Right ventricle myocardium inferior (tissue), 1 donor: ENCODE measurements around the gene SIK2. TPM values are rescaled to one million over a fixed set of nuclear protein-coding genes. Genes with fewer than 3 reads are reported as not detected.
A peak's percentile ranks its signal among the peaks of the same experiment; 100 is the strongest.
"Not testable (repeated sequence)": the region's sequence is repeated elsewhere in the genome, so short reads cannot be mapped to it uniquely, and the experiment has no call there.

Experiments
- ATAC-seq: fragments of 200-7000 bp; cut with Tn5 transposase; one replicate; pipeline ENCODE4 v1.9.1; 2020; ENCODE audit warnings: mild to moderate bottlenecking, moderate library complexity
- DNase-seq: peaks from one replicate; pipeline ENCODE4 v3.0.0; 2021; ENCODE audit errors: missing footprints
- intact Hi-C: fragments of 100-400 bp; cut with DNase I; formaldehyde crosslinking; loops from one replicate; pipeline ENCODE4 v1.11.0; 2022
- total RNA-seq: library from RNA; stranded (reverse); fragmentation: NEBNext Ultra II Directional; extraction: Animal tissue kit (Norgen Biotek cat#: 25700); gene quantifications from one replicate; pipeline ENCODE4 v1.2.1, GENCODE V29; 2021
- donor health status: DM: no; HTN: yes; CAD: no; lungs with severe emphysema.

The SIK2 gene
- total RNA-seq, 1 donor from 2014 or later: 15.9 TPM

- ATAC-seq (no peak), DNase-seq (no peak)
- intact Hi-C loops: loop anchor here (5.0 kb wide), 1 partner anchor 53 kb away; no protein-coding TSS in a partner anchor
These were observed 37.1 kb downstream of the SIK2 start for GRCh38 chr11:111639226-111639925.

GRCh38 chr11:111641339-111642015 lies 39.2 kb downstream of the SIK2 start:
- ATAC-seq: no peak
- no peak for DNase-seq
- intact Hi-C loops: loop anchor here (5.0 kb wide), 1 partner anchor 36 kb away; no protein-coding TSS in a partner anchor

- DNase-seq (no peak), ATAC-seq (no peak)
- intact Hi-C loops: loop anchor here (5.0 kb wide), 1 partner anchor 35 kb away; no protein-coding TSS in a partner anchor
These were observed 40.3 kb downstream of the SIK2 start for GRCh38 chr11:111642542-111642941.

GRCh38 chr11:111644922-111645321 lies 42.7 kb downstream of the SIK2 start:
- DNase-seq: no peak
- intact Hi-C loops: loop anchor here (5.0 kb wide), 1 partner anchor 32 kb away; no protein-coding TSS in a partner anchor
- no peak for ATAC-seq

- ATAC-seq: no peak
- intact Hi-C loops: no loop called here
- no peak for DNase-seq
These were observed 43.5 kb downstream of the SIK2 start for GRCh38 chr11:111645657-111646316.

GRCh38 chr11:111651336-111651735 lies 49.1 kb downstream of the SIK2 start:
- intact Hi-C loops: loop anchor here (5.0 kb wide), 1 partner anchor 44 kb away; no protein-coding TSS in a partner anchor
- not testable (repeated sequence) for DNase-seq, ATAC-seq

GRCh38 chr11:111652184-111652583 lies 49.9 kb downstream of the SIK2 start:
- intact Hi-C loops: loop anchor here (5.0 kb wide), 1 partner anchor 45 kb away; no protein-coding TSS in a partner anchor
- no peak for DNase-seq
- no peak for ATAC-seq

- ATAC-seq: no peak
- intact Hi-C loops: loop anchor here (5.0 kb wide), 1 partner anchor 47 kb away; no protein-coding TSS in a partner anchor
- DNase-seq: no peak
These were observed 52.4 kb downstream of the SIK2 start for GRCh38 chr11:111654601-111655000.

- DNase-seq (no peak), ATAC-seq (no peak)
- intact Hi-C loops: no loop called here
These were observed 53.7 kb downstream of the SIK2 start for GRCh38 chr11:111655924-111656323.

GRCh38 chr11:111657905-111658304 lies 55.7 kb downstream of the SIK2 start:
- ATAC-seq, DNase-seq, intact Hi-C loops: not testable (repeated sequence)

GRCh38 chr11:111658493-111658892 lies 56.2 kb downstream of the SIK2 start:
- intact Hi-C loops, ATAC-seq, DNase-seq: not testable (repeated sequence)

GRCh38 chr11:111659201-111660115 lies 57.2 kb downstream of the SIK2 start:
- intact Hi-C loops: no loop called here
- DNase-seq (no peak), ATAC-seq (no peak)

- DNase-seq: no peak
- intact Hi-C loops: no loop called here
- no peak for ATAC-seq
These were observed 58.6 kb downstream of the SIK2 start for GRCh38 chr11:111660822-111661221.

- ATAC-seq (peak; percentile 52), DNase-seq (no peak)
- intact Hi-C loops: no loop called here
These were observed 61.6 kb downstream of the SIK2 start for GRCh38 chr11:111663820-111664219.

GRCh38 chr11:111665777-111666176 lies 63.5 kb downstream of the SIK2 start:
- intact Hi-C loops: no loop called here
- ATAC-seq: no peak
- DNase-seq: no peak

- ATAC-seq: no peak
- no peak for DNase-seq
- intact Hi-C loops: no loop called here
These were observed 66.7 kb downstream of the SIK2 start for GRCh38 chr11:111668980-111669379.

GRCh38 chr11:111671383-111671782 lies 69.1 kb downstream of the SIK2 start:
- DNase-seq: no peak

GRCh38 chr11:111672949-111673348 lies 70.7 kb downstream of the SIK2 start:
- DNase-seq (no peak), ATAC-seq (no peak)
- intact Hi-C loops: no loop called here

More at GRCh38 chr11:111671383-111671782, 69.1 kb downstream of the SIK2 start:
- intact Hi-C loops: no loop called here
- no peak for ATAC-seq
